MG63 (cell line): ENCODE measurements around the gene RTP5. TPM values are rescaled to one million over a fixed set of nuclear protein-coding genes. Genes with fewer than 3 reads are reported as not detected.
A peak's percentile ranks its signal among the peaks of the same experiment; 100 is the strongest.

ENCODE experiments used
- DNase-seq: peaks from one replicate; pipeline ENCODE4 v3.0.0-alpha.2; 2020
- H3K27me3 ChIP-seq: fragments of 250-450 bp; sonication (Bioruptor Pico); 2 replicates; pipeline ENCODE4 v1.5.1; 2020; ENCODE audit warnings: mild to moderate bottlenecking, moderate library complexity
- H3K36me3 ChIP-seq: fragments of 250-450 bp; sonication (Bioruptor Pico); 2 replicates; pipeline ENCODE4 v1.5.1; 2020; ENCODE audit warnings: mild to moderate bottlenecking, moderate library complexity
- H3K4me3 ChIP-seq: fragments of 250-450 bp; sonication (Bioruptor Pico); 2 replicates; pipeline ENCODE4 v1.5.1; 2020; ENCODE audit warnings: mild to moderate bottlenecking, moderate library complexity
- H3K9me3 ChIP-seq: fragments of 250-450 bp; sonication (Bioruptor Pico); 2 replicates; pipeline ENCODE4 v1.5.1; 2020; ENCODE audit warnings: mild to moderate bottlenecking, moderate library complexity
- total RNA-seq: library from RNA; depleted of rRNA; stranded (reverse); fragments of >200 nt; shearing (Covaris generic); gene quantifications from 2 replicates; pipeline ENCODE4 v1.2.3, GENCODE V29; 2014; ENCODE audit warnings: low replicate concordance

The RTP5 gene
- total RNA-seq, 1 experiment from 2014 or later: not detected

DNA sequence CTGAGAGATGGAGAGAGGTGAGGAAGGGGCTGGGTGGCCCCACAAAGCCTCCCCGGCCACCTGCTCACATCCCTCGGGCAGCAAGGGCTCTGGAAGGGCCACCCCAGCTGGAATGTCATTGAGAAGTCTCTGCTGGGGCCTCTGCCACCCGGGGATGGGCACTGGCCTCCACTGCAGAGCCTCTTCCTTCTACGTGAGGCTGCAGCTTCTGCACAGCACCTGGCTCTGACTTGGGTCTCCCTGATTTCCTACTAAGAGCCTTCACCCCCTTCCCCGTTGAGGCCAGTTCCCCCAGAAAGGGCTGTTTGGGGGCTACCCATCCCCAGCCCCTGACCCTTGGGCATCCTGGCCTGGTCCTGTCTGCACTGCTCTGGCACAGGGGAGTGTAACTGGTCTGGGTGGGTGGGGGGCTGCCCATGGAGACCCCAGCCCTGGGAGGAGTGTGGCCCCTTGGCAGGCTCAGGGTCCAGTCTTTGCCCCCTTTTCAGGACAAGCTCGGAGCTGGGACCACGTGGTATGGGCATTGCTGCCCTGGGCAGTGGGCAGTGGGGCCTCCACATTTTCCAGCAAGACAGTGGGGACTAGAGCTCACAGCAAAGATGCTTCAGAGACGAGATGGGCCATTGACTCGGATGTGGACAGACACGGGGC is 16.4 kb upstream of the RTP5 start:
- Histone ChIP-seq H3K9me3 (no peaks in the 10 kb centered on the region), H3K36me3 (no peaks in the 10 kb centered on the region), H3K4me3 (no peak overlapping the region), H3K27me3 (no peaks in the 10 kb centered on the region)
- DNase-seq: no peak

DNA sequence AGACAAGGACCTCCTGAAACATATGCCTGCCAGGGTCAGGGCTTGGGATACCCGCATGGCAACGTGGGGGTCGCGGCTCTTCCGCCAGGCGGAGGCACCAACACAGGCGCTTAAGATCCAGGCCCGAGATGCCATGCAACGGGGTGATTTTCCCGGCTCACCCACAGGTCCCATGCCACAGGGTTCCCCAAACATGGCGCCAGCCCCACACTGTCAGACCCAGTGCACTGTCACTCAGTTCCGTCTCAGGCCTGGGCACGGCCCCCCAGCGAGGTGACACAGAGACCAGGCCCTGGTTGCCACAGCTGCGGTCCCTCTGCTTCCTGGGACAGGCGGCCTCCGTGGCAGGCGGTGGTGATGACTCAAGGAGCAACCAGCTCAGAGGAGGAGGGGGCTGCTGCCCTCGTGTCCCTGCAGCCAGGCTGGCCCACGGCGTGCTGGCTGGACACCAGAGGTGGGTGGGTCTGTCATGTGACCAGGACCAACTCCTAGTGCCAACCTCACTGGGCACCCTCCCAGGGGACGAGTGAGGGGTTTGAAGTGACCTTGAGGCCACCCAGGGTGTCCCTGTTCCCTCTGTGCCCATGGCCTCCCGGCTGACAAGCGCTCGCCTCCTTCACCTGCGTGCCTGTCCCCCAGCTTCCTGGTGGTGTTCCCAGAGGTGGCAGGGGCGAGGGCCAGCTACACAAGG is 15.7 kb upstream of the RTP5 start:
- H3K4me3 ChIP-seq: no peak overlapping the region

DNA sequence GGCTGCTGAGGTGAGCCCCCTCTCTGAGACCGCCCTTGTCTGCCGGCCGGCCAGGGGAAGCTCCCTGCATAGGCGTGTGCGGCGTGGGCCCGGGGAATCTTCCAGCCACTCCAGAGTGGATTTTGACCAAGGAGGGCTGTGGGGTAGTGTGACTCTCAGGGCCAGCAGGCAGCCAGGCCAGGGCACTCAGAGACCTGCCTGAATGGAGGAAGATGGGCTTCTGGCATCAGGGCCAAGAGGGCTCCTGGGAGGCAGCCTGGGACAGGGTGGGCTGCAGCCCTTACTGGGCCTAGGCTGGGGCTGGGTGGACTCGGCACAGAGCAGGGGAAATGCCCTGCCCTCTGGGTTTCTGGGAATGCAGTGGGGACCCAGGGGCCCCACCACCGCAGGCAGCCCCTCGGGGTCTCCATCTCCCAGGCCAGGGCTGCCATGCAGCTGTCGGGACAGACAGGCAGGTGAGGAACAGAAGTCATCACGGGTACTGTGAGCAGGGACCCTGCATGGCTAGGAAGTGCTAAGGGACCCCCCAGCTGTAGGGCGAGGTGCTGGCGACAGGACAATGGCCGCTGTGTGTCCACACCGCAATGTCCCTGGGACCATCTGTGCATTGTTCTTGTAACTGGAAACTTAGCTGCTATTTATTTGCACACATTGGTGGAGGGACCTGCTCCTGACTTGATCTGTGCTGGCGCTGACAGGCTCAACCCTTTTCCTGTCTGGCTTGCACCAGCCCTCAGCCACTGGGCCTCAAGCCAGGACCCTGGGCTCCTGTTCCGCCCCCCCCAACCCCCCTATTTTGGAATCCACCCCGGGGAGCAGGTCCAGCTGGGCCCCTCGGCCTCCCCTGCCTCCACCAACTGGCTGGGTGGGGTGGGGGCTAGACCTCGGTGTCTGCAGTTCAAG is 14.9 kb upstream of the RTP5 start:
- no peak overlapping the region for H3K4me3 ChIP-seq
- H3K27me3 ChIP-seq: no peaks in the 10 kb centered on the region
- H3K9me3 ChIP-seq: no peaks in the 10 kb centered on the region
- no peak for DNase-seq
- H3K36me3 ChIP-seq: no peaks in the 10 kb centered on the region

More for the DNA sequence above, 15.7 kb upstream of the RTP5 start:
- Histone ChIP-seq H3K27me3 (no peaks in the 10 kb centered on the region), H3K9me3 (no peaks in the 10 kb centered on the region), H3K36me3 (no peaks in the 10 kb centered on the region)
- no peak for DNase-seq

DNA sequence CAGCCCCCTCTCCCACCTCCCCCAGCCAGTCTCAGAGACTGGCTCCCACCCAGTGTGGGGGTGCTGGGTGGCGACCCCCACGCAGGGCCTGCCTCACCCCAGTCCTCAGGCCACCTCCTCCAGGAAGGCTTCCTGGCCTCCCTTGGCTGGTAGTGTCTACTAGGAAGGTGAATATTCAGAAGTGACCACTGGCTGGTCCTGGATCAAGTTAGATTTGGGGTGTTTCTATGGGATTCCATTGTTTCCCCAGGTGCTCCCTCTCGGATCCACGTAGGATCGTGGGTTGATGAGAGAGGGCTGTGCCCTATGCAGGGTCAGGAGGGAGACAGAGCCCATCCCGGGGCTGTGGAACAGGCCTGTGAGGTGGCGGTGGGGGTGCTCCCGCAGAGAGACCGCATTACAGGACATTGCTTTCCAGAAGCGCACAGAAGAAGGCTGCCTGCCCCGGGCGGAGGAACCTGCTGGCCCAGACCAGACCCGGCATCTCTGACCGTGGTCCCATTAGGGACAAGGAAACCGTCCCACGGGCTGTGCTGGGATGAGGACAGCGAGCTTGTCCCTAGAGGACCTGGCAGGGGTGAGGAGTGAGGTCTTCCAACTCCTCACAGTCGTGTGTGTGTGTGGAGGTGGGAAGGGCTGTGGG is 14.2 kb upstream of the RTP5 start:
- no peak for DNase-seq
- H3K9me3 ChIP-seq: no peaks in the 10 kb centered on the region
- no peaks in the 10 kb centered on the region for H3K27me3 ChIP-seq
- no peaks in the 10 kb centered on the region for H3K36me3 ChIP-seq
- H3K4me3 ChIP-seq: no peak overlapping the region

DNA sequence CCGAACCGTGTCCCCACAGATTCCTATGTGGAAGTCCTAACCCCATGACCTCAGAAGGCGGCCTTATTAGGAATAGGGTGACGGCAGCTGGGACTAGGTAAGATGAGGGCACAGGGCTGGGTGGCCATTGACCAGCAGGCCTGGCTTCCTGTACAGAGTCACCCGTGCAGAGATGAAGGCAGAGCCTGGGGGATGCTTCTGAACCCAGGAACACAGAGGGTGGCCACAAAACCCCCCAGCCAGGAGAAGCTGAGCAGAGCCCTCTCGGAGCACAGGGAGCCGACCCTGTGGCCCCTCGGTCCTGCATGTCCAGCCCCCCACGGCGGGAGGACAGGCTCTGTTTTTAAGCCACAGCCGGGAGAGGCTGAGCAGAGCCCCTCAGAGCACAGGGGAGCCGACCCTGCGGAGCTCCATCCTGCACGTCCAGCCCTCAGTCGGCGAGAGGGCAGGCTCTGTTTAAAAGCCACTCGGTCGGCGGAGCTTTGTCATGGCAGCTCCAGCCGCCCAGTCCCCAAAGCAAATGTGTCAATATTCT is 13.6 kb upstream of the RTP5 start:
- no peaks in the 10 kb centered on the region for H3K36me3 ChIP-seq
- H3K27me3 ChIP-seq: no peaks in the 10 kb centered on the region
- H3K4me3 ChIP-seq: no peak overlapping the region
- DNase-seq: no peak
- H3K9me3 ChIP-seq: no peaks in the 10 kb centered on the region

DNA sequence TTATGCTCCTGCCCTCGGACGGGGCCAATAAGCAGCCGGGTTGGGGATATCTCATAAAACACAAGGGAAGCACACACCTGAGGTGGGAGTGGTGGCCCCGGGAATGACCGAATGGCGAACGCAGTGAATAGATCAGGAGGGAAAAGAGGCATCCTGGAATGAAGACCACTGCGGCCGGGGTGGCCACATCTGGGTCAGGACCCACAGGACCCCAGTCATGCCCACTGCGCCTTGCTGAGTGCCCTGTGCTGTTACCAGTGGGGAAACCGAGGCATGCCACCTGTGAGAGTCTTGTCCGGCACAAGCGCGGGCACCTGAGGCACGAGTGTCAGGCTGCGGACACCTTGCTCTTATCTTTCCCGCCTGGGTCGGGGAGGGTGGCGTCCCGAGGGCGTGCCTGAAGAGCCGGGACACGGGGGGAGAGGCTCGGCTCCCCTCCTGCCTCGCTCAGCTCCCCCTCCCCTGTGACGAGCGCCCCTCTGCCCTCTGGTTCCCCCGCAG is 12.4 kb upstream of the RTP5 start:
- Histone ChIP-seq H3K4me3 (no peak overlapping the region), H3K9me3 (no peaks in the 10 kb centered on the region), H3K36me3 (no peaks in the 10 kb centered on the region), H3K27me3 (no peaks in the 10 kb centered on the region)
- no peak for DNase-seq

DNA sequence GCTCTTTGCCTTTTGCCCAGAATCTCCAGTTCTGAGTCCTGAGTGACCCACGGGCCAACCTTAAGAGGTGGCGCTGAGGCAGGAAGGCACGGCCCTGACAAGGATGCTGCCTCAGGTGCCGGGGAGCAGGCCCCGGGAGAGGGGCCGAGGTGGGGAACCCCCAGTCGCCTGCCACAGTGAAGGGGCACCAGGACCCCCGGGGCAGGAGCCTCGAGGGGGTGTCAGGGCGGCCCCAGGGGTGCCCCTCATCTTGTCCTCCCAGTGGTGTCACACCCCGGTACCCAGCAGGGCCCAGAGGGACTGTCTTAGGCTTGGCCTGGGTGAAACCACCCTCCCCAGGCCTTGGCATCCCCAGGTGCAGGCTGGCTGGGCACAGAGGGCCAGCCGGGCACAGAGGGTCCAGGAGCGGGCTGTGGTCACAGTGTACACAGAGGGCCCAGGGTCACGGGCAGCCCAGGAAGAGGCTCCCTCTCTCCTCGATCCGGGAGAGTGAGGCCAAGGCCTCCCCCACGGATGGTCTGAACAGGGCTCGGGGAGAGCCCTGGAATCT is 11.9 kb upstream of the RTP5 start:
- Histone ChIP-seq H3K9me3 (no peaks in the 10 kb centered on the region), H3K27me3 (no peaks in the 10 kb centered on the region), H3K4me3 (no peak overlapping the region), H3K36me3 (no peaks in the 10 kb centered on the region)
- DNase-seq: no peak

DNA sequence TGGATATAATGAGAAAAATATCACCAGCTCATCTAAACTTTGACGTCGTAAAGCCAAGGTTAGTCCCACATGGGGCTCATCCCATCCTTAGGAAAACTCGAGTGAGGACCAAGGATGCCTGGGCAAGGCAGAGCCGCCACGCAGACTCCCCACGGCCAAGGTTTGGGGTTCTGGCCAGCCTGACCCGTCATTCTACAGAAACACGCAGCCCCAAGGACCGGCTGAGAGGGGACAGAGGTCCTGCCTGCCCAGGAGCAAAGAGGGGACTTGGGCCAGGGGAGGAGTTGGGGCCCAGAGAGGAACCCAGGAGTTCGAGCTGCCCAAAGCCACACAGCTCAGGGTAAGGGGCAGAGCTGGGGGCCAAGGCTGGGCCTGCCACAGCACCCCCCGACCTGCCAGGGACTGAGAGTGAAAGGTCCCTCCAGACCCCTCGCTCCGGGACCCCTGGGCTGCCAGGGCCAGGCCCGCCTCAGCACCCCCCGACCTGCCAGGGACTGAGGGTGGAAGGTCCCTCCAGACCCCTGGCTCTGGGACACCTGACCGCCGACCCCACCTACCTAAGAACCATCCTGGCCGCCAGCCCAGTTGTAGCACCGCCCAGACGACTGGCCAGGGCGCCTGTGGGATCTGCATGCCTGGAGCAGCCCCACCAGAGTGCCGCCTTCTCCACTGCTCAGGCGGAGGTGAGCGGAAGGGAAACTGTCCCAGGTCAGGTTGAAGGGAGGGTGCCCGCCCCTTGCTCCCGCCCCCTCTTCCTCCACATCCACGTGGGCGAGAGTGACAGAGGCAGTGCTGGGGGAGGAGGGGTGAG is 11.1 kb upstream of the RTP5 start, which contains the start of gene PDCD1:
Gene PDCD1, minus strand, starts transcription at position 689 of the 811 bp plus-strand sequence. Its CDS starts 56 bp downstream, at position 633.
- Histone ChIP-seq H3K9me3 (no peaks in the 10 kb centered on the region), H3K27me3 (no peaks in the 10 kb centered on the region), H3K4me3 (no peak within 1 kb of the TSS), H3K36me3 (no peaks in the 10 kb centered on the region)
- no peak for DNase-seq

DNA sequence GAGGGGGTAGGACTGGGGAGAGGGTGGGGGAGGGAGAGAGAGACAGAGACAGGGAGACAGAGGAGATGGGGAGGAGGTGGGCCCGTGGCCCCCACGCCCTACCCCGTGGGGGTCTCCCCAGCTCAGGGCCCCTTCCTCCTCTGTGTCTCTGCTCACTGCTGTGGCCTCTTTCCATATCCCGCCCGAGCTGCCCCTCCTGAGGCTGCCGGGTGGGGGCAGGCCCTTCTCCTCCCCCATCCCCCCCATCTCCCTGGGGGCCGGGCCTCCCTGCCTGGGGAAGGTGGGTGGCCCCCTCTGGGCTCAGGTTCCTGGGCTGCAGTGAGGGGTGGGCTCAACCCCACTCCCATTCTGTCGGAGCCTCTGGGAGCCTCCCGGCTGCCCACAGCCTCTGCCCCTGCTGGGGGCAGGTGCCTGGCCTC is 10.5 kb upstream of the RTP5 start:
- Histone ChIP-seq H3K27me3 (no peaks in the 10 kb centered on the region), H3K36me3 (no peaks in the 10 kb centered on the region), H3K9me3 (no peaks in the 10 kb centered on the region), H3K4me3 (no peak overlapping the region)
- DNase-seq: no peak

DNA sequence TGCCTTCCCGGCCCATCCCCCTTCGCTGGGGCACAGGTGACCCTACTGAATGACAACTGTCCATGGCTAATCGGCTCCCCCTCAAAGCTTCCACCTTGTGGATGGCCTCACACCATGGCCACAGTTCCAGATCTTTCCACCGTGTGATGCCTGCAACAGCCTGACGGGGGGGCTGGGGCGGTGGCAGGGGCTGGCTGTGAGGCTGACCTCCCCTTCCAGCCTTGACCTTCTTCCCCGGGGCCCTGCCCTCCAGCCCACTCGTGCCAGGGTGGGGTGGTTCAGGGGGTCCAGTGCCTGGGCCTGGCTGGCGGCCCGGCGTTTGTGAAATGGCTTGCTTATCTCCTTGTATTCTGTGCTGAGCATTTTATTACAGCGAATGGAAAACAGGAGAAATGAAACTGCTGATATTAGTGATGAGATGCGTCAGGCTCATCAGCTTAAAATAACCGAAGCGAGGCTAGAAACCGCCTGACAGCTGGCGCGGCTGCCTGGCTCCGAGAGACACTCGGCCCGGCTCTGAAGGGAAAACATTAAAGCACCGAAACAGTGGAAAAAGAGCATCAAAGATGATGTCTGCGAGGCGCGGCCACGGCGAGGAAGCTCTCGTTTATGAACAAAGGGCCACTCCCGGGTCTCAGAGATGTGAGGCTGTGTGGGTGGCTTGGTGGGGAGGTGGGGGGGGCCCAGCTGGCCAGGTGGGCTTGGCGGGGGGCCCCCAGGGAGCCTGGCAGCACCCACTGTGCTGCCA is 9.9 kb upstream of the RTP5 start:
- Histone ChIP-seq H3K9me3 (peaks cover under 1% of the 10 kb centered on the region; the same call in 1 of the 2 replicates), H3K36me3 (no peaks in the 10 kb centered on the region), H3K27me3 (no peaks in the 10 kb centered on the region), H3K4me3 (no peak overlapping the region)
- peak; percentile 34 for DNase-seq

DNA sequence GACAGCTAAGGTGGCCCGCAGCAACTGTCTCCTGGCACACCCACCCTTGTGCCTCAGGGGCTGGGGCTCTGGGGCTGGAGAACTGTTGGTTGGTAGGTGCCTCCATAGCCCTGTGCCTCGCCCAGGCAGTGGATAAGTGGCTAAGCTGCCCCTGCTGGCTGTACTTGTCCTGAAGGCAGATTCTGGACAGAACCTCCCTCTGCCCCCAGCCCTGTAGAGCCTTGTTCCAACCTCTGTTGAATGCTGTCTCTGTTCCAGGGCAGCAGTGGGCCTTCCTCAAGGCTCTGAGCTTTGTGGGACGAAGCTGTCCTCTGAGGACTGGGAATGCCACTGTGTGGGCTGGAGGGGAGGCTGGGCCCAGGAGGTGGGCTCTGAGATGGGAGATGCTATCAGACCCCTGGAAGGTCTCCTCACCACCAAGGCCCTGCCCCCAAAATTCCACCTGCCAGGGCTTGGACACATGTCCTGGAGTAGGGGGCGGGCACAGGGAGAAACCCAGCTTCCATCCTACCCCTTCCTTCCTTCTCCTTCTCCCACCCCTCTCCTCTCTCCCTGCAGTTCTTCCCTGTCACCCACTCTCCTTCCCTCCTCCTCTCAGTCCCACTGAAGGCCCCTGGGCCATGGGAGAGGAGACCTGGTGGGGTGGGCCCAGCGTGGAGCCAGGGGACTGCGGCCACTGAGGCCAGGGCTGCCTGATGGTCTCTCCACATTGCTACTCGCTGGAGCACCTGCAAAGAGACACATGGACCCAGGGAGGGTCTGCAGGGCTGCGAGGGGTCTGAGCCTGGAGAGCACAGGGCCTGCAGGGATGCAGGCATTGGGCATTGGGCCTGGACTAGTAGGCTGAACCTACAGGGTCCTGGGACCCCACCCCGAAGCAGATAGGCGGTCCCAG is 9.1 kb upstream of the RTP5 start:
- no peak overlapping the region for H3K4me3 ChIP-seq
- no peaks in the 10 kb centered on the region for H3K36me3 ChIP-seq
- peaks cover 6% of the 10 kb centered on the region; the same call in 1 of the 2 replicates for H3K9me3 ChIP-seq
- H3K27me3 ChIP-seq: no peaks in the 10 kb centered on the region
- DNase-seq: no peak

DNA sequence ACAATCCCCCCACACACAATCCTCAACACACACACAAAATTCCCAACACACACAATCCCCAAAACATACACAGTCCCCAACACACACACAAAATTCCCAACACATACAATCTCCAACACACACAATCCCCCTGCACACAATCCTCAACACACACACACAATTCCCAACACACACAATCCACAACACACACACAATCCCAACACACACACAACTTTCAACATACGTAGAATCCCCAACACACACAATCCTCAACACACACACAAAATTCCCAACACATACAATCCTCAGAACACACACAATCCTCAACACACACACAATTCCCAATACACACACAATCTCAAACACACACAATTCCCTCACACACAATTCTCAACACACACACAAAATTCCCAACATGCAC is 8.3 kb upstream of the RTP5 start:
- Histone ChIP-seq H3K4me3 (no peak overlapping the region), H3K9me3 (peaks cover 6% of the 10 kb centered on the region; the same call in 1 of the 2 replicates), H3K27me3 (no peaks in the 10 kb centered on the region), H3K36me3 (no peaks in the 10 kb centered on the region)
- no peak for DNase-seq

DNA sequence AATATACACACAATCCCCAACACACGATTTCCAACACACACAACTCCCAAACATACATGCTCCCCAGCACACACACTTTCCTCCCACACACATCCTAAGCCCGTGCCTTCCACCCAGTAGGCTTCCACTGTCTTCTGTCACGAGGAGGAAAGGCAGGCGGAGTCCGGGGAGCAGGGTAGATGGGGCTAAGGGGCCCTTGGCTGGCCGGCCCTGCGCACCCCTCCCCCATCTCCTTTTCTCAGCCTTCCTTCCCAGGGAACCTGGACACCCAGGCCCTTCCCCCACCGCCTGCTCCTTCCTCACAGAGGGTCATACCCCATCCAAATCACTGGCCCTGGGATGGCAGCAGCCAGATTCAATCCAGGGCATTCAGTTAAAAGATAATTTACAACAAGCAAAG is 7.4 kb upstream of the RTP5 start:
- Histone ChIP-seq H3K36me3 (no peaks in the 10 kb centered on the region), H3K4me3 (no peak overlapping the region), H3K9me3 (peaks cover 6% of the 10 kb centered on the region; the same call in 1 of the 2 replicates), H3K27me3 (no peaks in the 10 kb centered on the region)
- DNase-seq: no peak
